ENCODE measurements around the gene ZFP36L2.

The ZFP36L2 gene

DNA sequence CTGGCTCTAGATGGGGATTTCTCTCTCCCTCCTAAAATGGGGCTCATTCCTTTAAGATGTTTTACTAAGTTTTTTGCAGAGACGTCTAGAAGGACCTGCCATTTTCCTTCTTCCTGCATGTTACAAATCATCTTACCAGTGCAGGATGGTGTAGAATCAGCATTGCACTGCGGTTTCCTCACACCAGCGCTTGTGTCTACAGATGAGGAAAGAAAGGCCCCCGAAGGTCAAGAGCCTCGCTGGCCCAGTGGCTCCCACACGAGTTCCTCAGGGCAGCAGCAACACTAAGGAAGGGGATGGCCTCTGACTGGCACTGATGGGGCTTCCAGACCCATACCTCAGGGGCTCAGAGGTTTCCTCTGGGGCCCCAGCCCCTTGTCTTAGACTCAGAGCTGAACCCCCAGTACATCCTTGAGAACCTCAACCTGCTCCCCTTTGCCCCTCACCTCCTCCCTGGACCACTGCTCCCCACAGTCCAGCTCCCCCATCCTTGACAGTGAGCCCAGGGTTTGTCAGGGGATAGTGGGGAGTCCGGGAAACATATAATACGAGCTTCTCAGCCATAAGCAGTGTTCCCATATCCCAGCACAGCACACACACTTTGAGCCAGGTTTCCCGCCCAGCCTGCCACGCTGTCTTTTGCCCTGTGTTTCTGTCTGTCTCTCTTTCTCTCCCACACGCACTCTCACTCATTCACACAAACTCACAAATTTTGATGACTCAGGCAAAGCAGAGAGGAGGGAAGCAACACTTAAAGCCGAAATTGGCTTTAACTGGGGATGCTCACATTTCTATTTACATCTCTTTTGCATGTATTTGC is 29.4 kb downstream of the ZFP36L2 start:
- Histone ChIP-seq H3K27ac (no peak overlapping the region), H3K4me2 (ENCODE audit: low read length) (no peak overlapping the region), H3K36me3 (ENCODE audit: control insufficient read depth, insufficient read depth, low read length) (no peaks in the 10 kb centered on the region), H2AFZ (no peak overlapping the region), H3K4me3 (ENCODE audit: low read depth, low read length) (no peak overlapping the region), H3K4me1 (no peaks in the 10 kb centered on the region), H3K9me3 (ENCODE audit: control insufficient read depth, low read length) (no peaks in the 10 kb centered on the region), H3K9ac (no peak overlapping the region), H3K27me3 (ENCODE audit: control insufficient read depth, insufficient read depth, low read length) (no peaks in the 10 kb centered on the region), H3K79me2 (no peaks in the 10 kb centered on the region)
- TF ChIP-seq CTCF (IDR thresholded peaks at IDR 0.05): no peak

GRCh38 chr2:43194121-43194869 is 32.1 kb downstream of the ZFP36L2 start:
- Histone ChIP-seq H3K27ac (no peak overlapping the region), H3K27me3 (ENCODE audit: control insufficient read depth, insufficient read depth, low read length) (no peaks in the 10 kb centered on the region), H3K79me2 (no peaks in the 10 kb centered on the region), H3K4me3 (ENCODE audit: low read depth, low read length) (no peak overlapping the region), H2AFZ (no peak overlapping the region), H3K4me1 (no peaks in the 10 kb centered on the region), H3K9ac (no peak overlapping the region), H3K36me3 (ENCODE audit: control insufficient read depth, insufficient read depth, low read length) (no peaks in the 10 kb centered on the region), H3K9me3 (ENCODE audit: control insufficient read depth, low read length) (no peaks in the 10 kb centered on the region), H3K4me2 (ENCODE audit: low read length) (no peak overlapping the region)
- no peak for TF ChIP-seq CTCF (IDR thresholded peaks at IDR 0.05)

- no peak overlapping the region for H3K4me3 ChIP-seq (ENCODE audit: low read depth, low read length)
- no peak overlapping the region for H3K9ac ChIP-seq
- no peaks in the 10 kb centered on the region for H3K36me3 ChIP-seq (ENCODE audit: control insufficient read depth, insufficient read depth, low read length)
- no peak overlapping the region for H3K27ac ChIP-seq
- TF ChIP-seq CTCF (IDR thresholded peaks at IDR 0.05): no peak
- H2AFZ ChIP-seq: no peak overlapping the region
- H3K9me3 ChIP-seq (ENCODE audit: control insufficient read depth, low read length): no peaks in the 10 kb centered on the region
- H3K4me1 ChIP-seq: no peaks in the 10 kb centered on the region
- H3K4me2 ChIP-seq (ENCODE audit: low read length): no peak overlapping the region
- H3K27me3 ChIP-seq (ENCODE audit: control insufficient read depth, insufficient read depth, low read length): no peaks in the 10 kb centered on the region
- no peaks in the 10 kb centered on the region for H3K79me2 ChIP-seq
Observed at GRCh38 chr2:43193652-43194120, 32.7 kb downstream of the ZFP36L2 start.

GRCh38 chr2:43192744-43193651 is 33.4 kb downstream of the ZFP36L2 start:
- H3K4me1 ChIP-seq: no peaks in the 10 kb centered on the region
- H3K9ac ChIP-seq: no peak overlapping the region
- H3K79me2 ChIP-seq: no peaks in the 10 kb centered on the region
- TF ChIP-seq CTCF (IDR thresholded peaks at IDR 0.05): no peak
- H3K27ac ChIP-seq: no peak overlapping the region
- H3K36me3 ChIP-seq (ENCODE audit: control insufficient read depth, insufficient read depth, low read length): no peaks in the 10 kb centered on the region
- no peaks in the 10 kb centered on the region for H3K27me3 ChIP-seq (ENCODE audit: control insufficient read depth, insufficient read depth, low read length)
- no peaks in the 10 kb centered on the region for H3K9me3 ChIP-seq (ENCODE audit: control insufficient read depth, low read length)
- no peak overlapping the region for H3K4me2 ChIP-seq (ENCODE audit: low read length)
- H2AFZ ChIP-seq: no peak overlapping the region
- no peak overlapping the region for H3K4me3 ChIP-seq (ENCODE audit: low read depth, low read length)

All from parathyroid adenoma (tissue), 2 donors.